OCI-LY3 (cell line): ENCODE data around the gene IVD.

Experiments used
- EZH2phosphoT487 ChIP-seq: fragments of 200-600 bp; shearing (Covaris generic); IDR thresholded peaks from 2 replicates; pipeline ENCODE4 v1.6.1; 2018; ENCODE audit warnings: antibody characterized with exemption, mixed run types, low read depth
- TF ChIP-seq, protein P1 (sequence below): fragments of 200-600, 300-600 bp; sonication (generic); IDR thresholded peaks from 2 replicates; pipeline ENCODE4 v1.5.1; 2014; ENCODE audit warnings: antibody characterized with exemption, low read length, low read depth

DNA sequence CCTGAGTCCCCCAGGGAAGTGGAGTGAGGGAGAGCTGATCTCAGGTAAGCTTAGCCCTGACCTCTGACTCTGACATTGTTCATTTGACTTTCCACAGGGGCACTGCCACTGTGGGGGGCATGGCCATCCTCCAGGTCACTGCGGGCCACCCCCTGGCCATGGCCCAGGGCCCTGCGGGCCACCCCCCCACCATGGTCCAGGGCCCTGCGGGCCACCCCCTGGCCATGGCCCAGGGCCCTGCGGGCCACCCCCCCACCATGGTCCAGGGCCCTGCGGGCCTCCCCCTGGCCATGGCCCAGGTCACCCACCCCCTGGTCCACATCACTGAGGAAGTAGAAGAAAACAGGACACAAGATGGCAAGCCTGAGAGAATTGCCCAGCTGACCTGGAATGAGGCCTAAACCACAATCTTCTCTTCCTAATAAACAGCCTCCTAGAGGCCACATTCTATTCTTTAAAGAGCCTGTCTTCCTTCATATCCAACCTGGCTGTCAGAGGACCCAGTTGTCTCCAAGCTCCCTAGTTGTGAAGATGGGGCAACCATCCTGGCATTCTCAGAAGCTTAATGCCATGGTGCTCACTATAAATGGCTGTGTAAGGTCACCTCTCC, 49.5 kb upstream of the IVD start:
- TF ChIP-seq, protein P1, sequence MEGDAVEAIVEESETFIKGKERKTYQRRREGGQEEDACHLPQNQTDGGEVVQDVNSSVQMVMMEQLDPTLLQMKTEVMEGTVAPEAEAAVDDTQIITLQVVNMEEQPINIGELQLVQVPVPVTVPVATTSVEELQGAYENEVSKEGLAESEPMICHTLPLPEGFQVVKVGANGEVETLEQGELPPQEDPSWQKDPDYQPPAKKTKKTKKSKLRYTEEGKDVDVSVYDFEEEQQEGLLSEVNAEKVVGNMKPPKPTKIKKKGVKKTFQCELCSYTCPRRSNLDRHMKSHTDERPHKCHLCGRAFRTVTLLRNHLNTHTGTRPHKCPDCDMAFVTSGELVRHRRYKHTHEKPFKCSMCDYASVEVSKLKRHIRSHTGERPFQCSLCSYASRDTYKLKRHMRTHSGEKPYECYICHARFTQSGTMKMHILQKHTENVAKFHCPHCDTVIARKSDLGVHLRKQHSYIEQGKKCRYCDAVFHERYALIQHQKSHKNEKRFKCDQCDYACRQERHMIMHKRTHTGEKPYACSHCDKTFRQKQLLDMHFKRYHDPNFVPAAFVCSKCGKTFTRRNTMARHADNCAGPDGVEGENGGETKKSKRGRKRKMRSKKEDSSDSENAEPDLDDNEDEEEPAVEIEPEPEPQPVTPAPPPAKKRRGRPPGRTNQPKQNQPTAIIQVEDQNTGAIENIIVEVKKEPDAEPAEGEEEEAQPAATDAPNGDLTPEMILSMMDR: no peak
- TF ChIP-seq EZH2phosphoT487: no peak
